Effector memory CD4-positive, alpha-beta T cell (primary cell): Measurements from ENCODE around the gene KDM2A.

Experiments used
- DNase-seq, 3 donors: peaks; one replicate each; pipeline ENCODE4 v3.0.0-alpha.2; 2020
- H3K27ac ChIP-seq: 2 replicates; pipeline ENCODE4 v1.7.0; 2013; ENCODE audit warnings: mild to moderate bottlenecking, low read length, moderate library complexity; ENCODE audit not compliant: insufficient read depth, poor library complexity, severe bottlenecking
- H3K27me3 ChIP-seq: replicated peaks from 2 replicates; pipeline ENCODE4 v1.7.0; 2013; ENCODE audit warnings: mild to moderate bottlenecking, low read length; ENCODE audit not compliant: insufficient read depth, control insufficient read depth, poor library complexity, severe bottlenecking
- H3K36me3 ChIP-seq: 2 replicates; pipeline ENCODE4 v1.7.0; 2013; ENCODE audit warnings: mild to moderate bottlenecking, low read length, moderate library complexity; ENCODE audit not compliant: control insufficient read depth, insufficient read depth
- H3K4me1 ChIP-seq: 2 replicates; pipeline ENCODE4 v1.7.0; 2013; ENCODE audit warnings: low read length, mild to moderate bottlenecking; ENCODE audit not compliant: control insufficient read depth, insufficient read depth, poor library complexity, severe bottlenecking
- H3K4me3 ChIP-seq: 2 replicates; pipeline ENCODE4 v1.7.0; 2013; ENCODE audit warnings: low read length, low read depth, mild to moderate bottlenecking; ENCODE audit not compliant: insufficient read depth, poor library complexity, severe bottlenecking
- H3K9me3 ChIP-seq: 2 replicates; pipeline ENCODE4 v1.7.0; 2013; ENCODE audit warnings: mild to moderate bottlenecking, low read length, moderate library complexity; ENCODE audit not compliant: control insufficient read depth

Gene KDM2A

GRCh38 chr11:67270256-67271204 is 151.5 kb downstream of the KDM2A start:
- H3K36me3 ChIP-seq, result peaks cover 6% of the 10 kb centered on the region
- DNase-seq, result no peak
- peaks cover 82% of the 10 kb centered on the region for H3K4me1 ChIP-seq
- no peaks in the 10 kb centered on the region for H3K27me3 ChIP-seq
- peak overlapping the region; percentile 90 for H3K27ac ChIP-seq
- no peaks in the 10 kb centered on the region for H3K9me3 ChIP-seq
- peak overlapping the region; percentile 86 for H3K4me3 ChIP-seq

- Histone ChIP-seq H3K36me3 (peaks cover 9% of the 10 kb centered on the region), H3K9me3 (no peaks in the 10 kb centered on the region), H3K27ac (peak overlapping the region; percentile 90), H3K4me3 (peak overlapping the region; percentile 86), H3K27me3 (no peaks in the 10 kb centered on the region), H3K4me1 (peaks cover 83% of the 10 kb centered on the region)
- no peak for DNase-seq
Observed at GRCh38 chr11:67271205-67271540, 152.1 kb downstream of the KDM2A start.

GRCh38 chr11:67271541-67272284 is 152.7 kb downstream of the KDM2A start:
- Histone ChIP-seq H3K4me3 (peak overlapping the region; percentile 86), H3K9me3 (no peaks in the 10 kb centered on the region), H3K4me1 (peaks cover 88% of the 10 kb centered on the region), H3K27ac (peak overlapping the region; percentile 90), H3K27me3 (no peaks in the 10 kb centered on the region), H3K36me3 (peaks cover 9% of the 10 kb centered on the region)
- peak; percentile 55 to 65 (median 57) for DNase-seq

- H3K4me3 ChIP-seq, result peak overlapping the region; percentile 86
- no peak for DNase-seq
- H3K9me3 ChIP-seq, result no peaks in the 10 kb centered on the region
- no peaks in the 10 kb centered on the region for H3K27me3 ChIP-seq
- peaks cover 9% of the 10 kb centered on the region for H3K36me3 ChIP-seq
- peak overlapping the region; percentile 90 for H3K27ac ChIP-seq
- H3K4me1 ChIP-seq, result peaks cover 96% of the 10 kb centered on the region
Observed at GRCh38 chr11:67272327-67273259, 153.5 kb downstream of the KDM2A start.

- peak overlapping the region; percentile 86 for H3K4me3 ChIP-seq
- no peak for DNase-seq
- peaks cover 97% of the 10 kb centered on the region for H3K4me1 ChIP-seq
- H3K36me3 ChIP-seq, result peaks cover 14% of the 10 kb centered on the region
- no peaks in the 10 kb centered on the region for H3K27me3 ChIP-seq
- no peaks in the 10 kb centered on the region for H3K9me3 ChIP-seq
- peak overlapping the region; percentile 90 for H3K27ac ChIP-seq
Observed at GRCh38 chr11:67273260-67273990, 154.4 kb downstream of the KDM2A start.

GRCh38 chr11:67274768-67275605 is 155.9 kb downstream of the KDM2A start:
- Histone ChIP-seq H3K9me3 (no peaks in the 10 kb centered on the region), H3K27me3 (no peaks in the 10 kb centered on the region), H3K4me1 (peaks cover 97% of the 10 kb centered on the region), H3K36me3 (peaks cover 30% of the 10 kb centered on the region), H3K27ac (peak overlapping the region; percentile 88), H3K4me3 (peak overlapping the region; percentile 14)
- no peak for DNase-seq

- Histone ChIP-seq H3K9me3 (no peaks in the 10 kb centered on the region), H3K27ac (peak overlapping the region; percentile 88), H3K36me3 (peaks cover 38% of the 10 kb centered on the region), H3K4me1 (peaks cover 97% of the 10 kb centered on the region), H3K4me3 (peak overlapping the region; percentile 14), H3K27me3 (no peaks in the 10 kb centered on the region)
- no peak for DNase-seq
Observed at GRCh38 chr11:67275606-67276409, 156.7 kb downstream of the KDM2A start.

- peak overlapping the region; percentile 88 for H3K27ac ChIP-seq
- peak overlapping the region; percentile 26 for H3K4me3 ChIP-seq
- no peaks in the 10 kb centered on the region for H3K27me3 ChIP-seq
- H3K4me1 ChIP-seq, result peaks cover 95% of the 10 kb centered on the region
- no peaks in the 10 kb centered on the region for H3K9me3 ChIP-seq
- no peak for DNase-seq
- peaks cover 48% of the 10 kb centered on the region for H3K36me3 ChIP-seq
Observed at GRCh38 chr11:67276781-67277230, 157.7 kb downstream of the KDM2A start.
